OCI-LY3 (cell line): ENCODE data around the gene COQ8A.

ENCODE experiments used
- CTCF ChIP-seq: fragments of 200-600, 300-600 bp; sonication (generic); IDR thresholded peaks from 2 replicates; pipeline ENCODE4 v1.5.1; 2014; ENCODE audit warnings: antibody characterized with exemption, low read length, low read depth
- EZH2phosphoT487 ChIP-seq: fragments of 200-600 bp; shearing (Covaris generic); IDR thresholded peaks from 2 replicates; pipeline ENCODE4 v1.6.1; 2018; ENCODE audit warnings: antibody characterized with exemption, mixed run types, low read depth

GRCh38 chr1:226950871-226951270 is 10.8 kb downstream of the COQ8A start:
- TF ChIP-seq CTCF (no peak), EZH2phosphoT487 (no peak)
